ENCODE data around the gene PINLYP.

The PINLYP gene

DNA sequence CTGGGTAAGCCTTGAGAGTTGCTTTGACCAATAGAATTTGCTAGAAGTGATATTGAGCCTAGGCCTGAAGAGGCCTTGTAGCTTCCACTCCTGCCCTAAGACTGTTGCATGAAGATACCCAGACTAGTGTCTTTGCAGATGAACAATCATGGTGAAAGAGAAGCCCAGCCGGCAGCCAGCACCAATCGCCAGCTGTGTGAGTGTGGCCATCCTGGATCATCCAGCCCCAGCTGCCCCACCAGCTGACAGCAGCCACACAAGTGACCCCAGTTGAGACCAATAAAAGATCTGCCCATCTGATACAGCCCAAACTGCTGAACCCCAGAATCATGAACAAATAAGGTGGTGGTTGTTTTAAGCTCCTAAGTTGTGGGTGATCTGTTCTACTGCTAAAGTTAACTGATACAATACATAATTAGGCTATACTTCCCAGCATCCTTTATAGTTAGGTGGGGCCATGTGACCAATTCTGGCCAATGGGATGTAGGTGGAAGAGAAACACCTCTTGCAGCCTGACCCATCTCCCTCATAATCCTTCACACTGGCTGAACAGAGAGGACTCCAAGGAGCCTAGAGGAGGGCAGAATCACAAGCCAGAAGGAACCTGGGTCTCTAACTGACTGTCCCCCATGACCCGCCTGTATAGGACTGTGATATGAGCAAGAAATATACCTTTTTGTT, 53.2 kb downstream of the PINLYP start:
- DNase-seq (ENCODE audit: low read depth, low spot score): no peak

- no peak for DNase-seq (ENCODE audit: low read depth, low spot score)
Observed at GRCh38 chr19:43631491-43631890, 55.9 kb downstream of the PINLYP start.
